ENCODE data around the gene NAA15. TPM values are rescaled to one million over a fixed set of nuclear protein-coding genes. Genes with fewer than 3 reads are reported as not detected.

NAA15 gene
- total and polyA plus RNA-seq, 2 of the 8 experiments (the other 6 are each of a cell fraction or from before 2014, with no cell fraction given), result 9.7 to 124 TPM

DNA sequence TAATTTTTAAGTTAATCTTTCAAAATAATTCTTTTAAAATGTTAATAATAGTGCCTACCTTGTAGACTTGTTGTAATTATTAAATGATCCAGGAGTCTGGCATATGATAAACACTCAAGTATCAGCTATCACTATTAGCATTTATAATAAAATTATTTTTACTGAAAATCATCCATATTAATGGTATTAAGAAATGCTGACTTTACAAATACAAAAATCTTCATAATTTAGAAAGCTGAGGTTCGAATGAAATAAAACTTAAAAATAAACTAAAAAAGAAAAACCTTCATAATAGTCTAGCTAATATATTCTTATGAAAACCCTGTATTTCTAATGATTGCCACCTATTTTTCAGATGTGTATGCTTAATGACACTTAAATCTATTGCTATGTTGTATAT, 26.5 kb upstream of the NAA15 start:
- no peak overlapping the region for H2AFZ ChIP-seq (ENCODE audit: low read length)
- H3K4me3 ChIP-seq (ENCODE audit: extremely low read depth in 1 of 4, insufficient read depth in 2 of 4, low read depth in 3 of 4, low read length in 4 of 4), result no peak overlapping the region
- no peak overlapping the region for H3K14ac ChIP-seq (ENCODE audit: insufficient read length)
- no peaks in the 10 kb centered on the region for H3K9me3 ChIP-seq (ENCODE audit: insufficient read depth in 2 of 2, low read depth in 1 of 2, low read length in 1 of 2)
- no peak overlapping the region for H2BK15ac ChIP-seq (ENCODE audit: low read length)
- no peak overlapping the region for H2BK5ac ChIP-seq (ENCODE audit: low read depth, low read length)
- peaks cover 5 to 22% (median 18%) of the 10 kb centered on the region in 4 experiments for H3K27me3 ChIP-seq (replicated peaks in 1 of 4; ENCODE audit: control insufficient read depth in 3 of 4, extremely low read depth in 1 of 4, insufficient read depth in 3 of 4, low read length in 3 of 4)
- WGBS, 2 experiments (ENCODE audit: extremely low coverage in 1 of 2, insufficient coverage in 1 of 2, insufficient read length in 1 of 2, insufficient replicate concordance in 2 of 2, low coverage in 1 of 2, low lambda C conversion rate in 2 of 2, missing lambda C conversion rate in 1 of 2), result 85% methylated on average over 1 of the region's 1 CpG; no CpG with 5 or more reads in 1 of the 2 experiments
- H4K20me1 ChIP-seq (replicated peaks in 1 of 2; ENCODE audit: control insufficient read depth in 1 of 2, insufficient read depth in 2 of 2, low read length in 2 of 2), result no peaks in the 10 kb centered on the region
- no peak overlapping the region for H2BK20ac ChIP-seq (ENCODE audit: low read length)
- H3K18ac ChIP-seq (ENCODE audit: extremely low read depth, low read length), result no peak overlapping the region
- no peak overlapping the region for H4K8ac ChIP-seq (ENCODE audit: extremely low read depth, insufficient read depth, low read length)
- peaks cover 0 to 3% (median under 1%) of the 10 kb centered on the region in 4 experiments; a peak in 3 of 7 replicates for H3K4me1 ChIP-seq (replicated peaks in 1 of 4; ENCODE audit: control insufficient read depth in 3 of 4, insufficient read depth in 4 of 4, low read length in 3 of 4)
- H2AK5ac ChIP-seq (ENCODE audit: low read depth, low read length), result no peak overlapping the region
- no peak overlapping the region for H2BK120ac ChIP-seq (replicated peaks; ENCODE audit: low read depth, low read length)
- H3K9ac ChIP-seq (replicated peaks in 1 of 4; ENCODE audit: extremely low read depth in 1 of 4, low read depth in 3 of 4, low read length in 3 of 4), result no peak overlapping the region
- H3K4ac ChIP-seq (replicated peaks; ENCODE audit: insufficient read length, low read depth, low read length), result no peak overlapping the region
- no peak overlapping the region for H3K4me2 ChIP-seq (ENCODE audit: insufficient read depth in 1 of 2, low read depth in 2 of 2, low read length in 2 of 2)
- POLR2A ChIA-PET (ENCODE audit: partially characterized antibody), result interaction anchor here (0.7 kb wide), 1 partner anchor 59 kb away, joined by 3 read pairs; no protein-coding TSS in a partner anchor
- H4K91ac ChIP-seq (replicated peaks; ENCODE audit: insufficient read length, low read length), result no peak overlapping the region
- H3K27ac ChIP-seq (ENCODE audit: low read depth, low read length), result no peak overlapping the region
- no peaks in the 10 kb centered on the region for H3K36me3 ChIP-seq (ENCODE audit: control insufficient read depth in 2 of 4, insufficient read depth in 4 of 4, low read length in 3 of 4)
- H3K23me2 ChIP-seq (ENCODE audit: low read depth, low read length), result peaks cover 8% of the 10 kb centered on the region
- CTCF ChIA-PET (ENCODE audit: partially characterized antibody), result interaction anchor here (0.9 to 1.1 kb wide), 3 partner anchors 9 to 20 kb away, joined by 3 read pairs; no protein-coding TSS in a partner anchor
- no peak for TF ChIP-seq SP4 (IDR thresholded peaks at IDR 0.05; ENCODE audit: low read length)
- TF ChIP-seq BCL11A (IDR thresholded peaks at IDR 0.05; ENCODE audit: low read depth in 2 of 2, low read length in 2 of 2), result no peak
- TF ChIP-seq, protein P1, sequence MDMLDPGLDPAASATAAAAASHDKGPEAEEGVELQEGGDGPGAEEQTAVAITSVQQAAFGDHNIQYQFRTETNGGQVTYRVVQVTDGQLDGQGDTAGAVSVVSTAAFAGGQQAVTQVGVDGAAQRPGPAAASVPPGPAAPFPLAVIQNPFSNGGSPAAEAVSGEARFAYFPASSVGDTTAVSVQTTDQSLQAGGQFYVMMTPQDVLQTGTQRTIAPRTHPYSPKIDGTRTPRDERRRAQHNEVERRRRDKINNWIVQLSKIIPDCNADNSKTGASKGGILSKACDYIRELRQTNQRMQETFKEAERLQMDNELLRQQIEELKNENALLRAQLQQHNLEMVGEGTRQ (IDR thresholded peaks at IDR 0.05; ENCODE audit: low read length), result no peak
- TF ChIP-seq KDM5A (IDR thresholded peaks at IDR 0.05; ENCODE audit: low read length), result no peak
- TF ChIP-seq JUND (IDR thresholded peaks at IDR 0.05; ENCODE audit: low read length), result no peak
- no peak for TF ChIP-seq NANOG (IDR thresholded peaks at IDR 0.05; ENCODE audit: insufficient read depth, low read depth, low read length, poor library complexity, severe bottlenecking)
- TF ChIP-seq SIX5 (IDR thresholded peaks at IDR 0.05; ENCODE audit: low read depth, low read length), result no peak
- no peak for TF ChIP-seq NRF1 (IDR thresholded peaks at IDR 0.05; ENCODE audit: low read depth, low read length)
- no peak for TF ChIP-seq ASH2L (IDR thresholded peaks at IDR 0.05; ENCODE audit: low read length)
- TF ChIP-seq RAD21 (IDR thresholded peaks at IDR 0.05 in 1 of 2, conservative IDR thresholded peaks at IDR 0.05 in 1 of 2; ENCODE audit: low read depth in 2 of 2, low read length in 2 of 2), result no peak
- TF ChIP-seq RBBP5 (IDR thresholded peaks at IDR 0.05; ENCODE audit: borderline replicate concordance, low read depth, low read length), result no peak
- TF ChIP-seq, protein P2, sequence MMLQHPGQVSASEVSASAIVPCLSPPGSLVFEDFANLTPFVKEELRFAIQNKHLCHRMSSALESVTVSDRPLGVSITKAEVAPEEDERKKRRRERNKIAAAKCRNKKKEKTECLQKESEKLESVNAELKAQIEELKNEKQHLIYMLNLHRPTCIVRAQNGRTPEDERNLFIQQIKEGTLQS (IDR thresholded peaks at IDR 0.05; ENCODE audit: insufficient read depth, low read depth, low read length), result no peak
- H3K23ac ChIP-seq (ENCODE audit: insufficient read length), result no peak overlapping the region
- H3K79me1 ChIP-seq (ENCODE audit: low read depth, low read length), result no peaks in the 10 kb centered on the region
- FAIRE-seq, result no peak
- no peak overlapping the region for H2BK12ac ChIP-seq (ENCODE audit: low read depth, low read length)
- no peaks in the 10 kb centered on the region for H3K79me2 ChIP-seq (ENCODE audit: control insufficient read depth in 1 of 2, insufficient read depth in 2 of 2, low read length in 2 of 2)
- no peak overlapping the region for H3K56ac ChIP-seq (replicated peaks; ENCODE audit: insufficient read length, low read depth, low read length)
- H4K5ac ChIP-seq (ENCODE audit: insufficient read length, low read depth, low read length), result no peak overlapping the region
- no peak for DNase-seq (ENCODE audit: low read depth in 1 of 2, low spot score in 2 of 2)

All from H1 (cell line).